B cell (primary cell): ENCODE measurements around the gene ALDH4A1.

ENCODE experiments used
- CTCF ChIP-seq: fragments of 200-600 bp; IDR thresholded peaks from one replicate; pipeline ENCODE4 v1.8.0; 2022; ENCODE audit warnings: antibody characterized with exemption, mild to moderate bottlenecking
- EZH2 ChIP-seq: IDR thresholded peaks from 2 replicates; pipeline ENCODE4 v1.6.1; 2012; ENCODE audit warnings: borderline replicate concordance, low read depth, mild to moderate bottlenecking, moderate library complexity, low read length; ENCODE audit not compliant: insufficient read depth, poor library complexity, severe bottlenecking

- TF ChIP-seq EZH2 (no peak), CTCF (no peak)
Observed at GRCh38 chr1:18895317-18895716, 7.0 kb downstream of the ALDH4A1 start.
